ENCODE data around the gene BDH1. TPM values are rescaled to one million over a fixed set of nuclear protein-coding genes. Genes with fewer than 3 reads are reported as not detected.
"Not testable (repeated sequence)": the region's sequence is repeated elsewhere in the genome, so short reads cannot be mapped to it uniquely, and the experiment has no call there.

The BDH1 gene
- polyA plus RNA-seq, 1 experiment = 6.1 TPM

DNA sequence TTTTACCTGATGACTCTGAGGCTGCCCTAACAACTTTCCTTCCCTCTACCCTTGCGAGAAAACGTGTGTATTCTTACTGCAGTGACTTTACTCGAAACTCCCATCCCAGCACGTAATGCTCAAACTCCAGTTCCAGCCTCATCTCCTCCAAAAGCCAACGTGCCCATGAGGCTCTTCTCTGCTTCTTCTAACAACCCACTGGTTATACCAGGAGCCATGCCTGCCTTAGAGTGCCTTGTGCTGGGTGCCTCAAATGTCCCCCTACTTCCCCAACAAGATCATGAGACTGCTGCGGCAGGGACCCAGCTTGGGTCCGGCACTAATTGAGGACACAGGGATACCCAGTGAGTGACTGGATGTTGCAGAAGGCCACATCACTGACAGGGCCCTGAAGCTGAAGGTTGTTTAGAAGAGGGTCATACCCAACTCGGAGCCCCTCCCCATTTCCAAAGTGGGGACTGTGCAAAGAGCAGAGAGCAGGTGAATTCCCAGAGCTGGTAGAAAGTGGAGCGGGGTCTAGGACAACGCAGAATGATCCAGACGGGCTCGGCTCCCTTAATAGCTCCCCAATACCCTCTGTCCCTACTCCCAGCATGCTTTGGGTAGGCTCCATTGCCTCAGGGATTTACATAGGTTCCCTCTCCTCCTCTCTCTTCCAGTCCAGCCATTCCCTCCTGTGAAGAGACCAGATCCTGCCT lies 71.4 kb downstream of the BDH1 start:
- peaks cover 3% of the 10 kb centered on the region for H3K27me3 ChIP-seq (ENCODE audit: control insufficient read depth, insufficient read depth, low read length)
- TF ChIP-seq, protein P1, sequence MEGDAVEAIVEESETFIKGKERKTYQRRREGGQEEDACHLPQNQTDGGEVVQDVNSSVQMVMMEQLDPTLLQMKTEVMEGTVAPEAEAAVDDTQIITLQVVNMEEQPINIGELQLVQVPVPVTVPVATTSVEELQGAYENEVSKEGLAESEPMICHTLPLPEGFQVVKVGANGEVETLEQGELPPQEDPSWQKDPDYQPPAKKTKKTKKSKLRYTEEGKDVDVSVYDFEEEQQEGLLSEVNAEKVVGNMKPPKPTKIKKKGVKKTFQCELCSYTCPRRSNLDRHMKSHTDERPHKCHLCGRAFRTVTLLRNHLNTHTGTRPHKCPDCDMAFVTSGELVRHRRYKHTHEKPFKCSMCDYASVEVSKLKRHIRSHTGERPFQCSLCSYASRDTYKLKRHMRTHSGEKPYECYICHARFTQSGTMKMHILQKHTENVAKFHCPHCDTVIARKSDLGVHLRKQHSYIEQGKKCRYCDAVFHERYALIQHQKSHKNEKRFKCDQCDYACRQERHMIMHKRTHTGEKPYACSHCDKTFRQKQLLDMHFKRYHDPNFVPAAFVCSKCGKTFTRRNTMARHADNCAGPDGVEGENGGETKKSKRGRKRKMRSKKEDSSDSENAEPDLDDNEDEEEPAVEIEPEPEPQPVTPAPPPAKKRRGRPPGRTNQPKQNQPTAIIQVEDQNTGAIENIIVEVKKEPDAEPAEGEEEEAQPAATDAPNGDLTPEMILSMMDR (IDR thresholded peaks at IDR 0.05; ENCODE audit: low read depth, low read length) = no peak

DNA sequence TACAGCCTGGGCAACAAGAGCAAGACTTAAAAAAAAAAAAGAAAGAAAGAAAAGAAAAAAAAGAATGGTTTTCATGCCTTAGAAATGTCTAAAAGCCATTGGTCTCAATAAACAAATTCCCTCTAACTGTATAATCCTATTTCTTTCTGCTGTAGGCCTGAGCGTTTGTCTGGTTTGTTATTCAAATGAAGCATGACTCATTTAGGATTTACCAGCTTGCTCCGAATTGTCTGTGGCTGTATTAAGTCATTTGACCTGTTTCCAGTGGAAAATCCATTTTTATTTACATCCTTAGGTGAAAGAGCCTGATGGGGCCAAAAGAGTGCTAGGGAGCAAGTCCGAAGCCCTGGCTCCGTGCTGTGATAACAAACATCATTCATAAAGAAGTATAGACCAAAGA lies 73.8 kb downstream of the BDH1 start:
- no peaks in the 10 kb centered on the region for H3K9me3 ChIP-seq (ENCODE audit: control insufficient read depth, insufficient read depth, low read length)
- CTCF ChIA-PET = no interaction called here
- H3K27ac ChIP-seq (ENCODE audit: low read depth, low read length) = peak overlapping the region; percentile 11
- TF ChIP-seq, protein P1 (IDR thresholded peaks at IDR 0.05; ENCODE audit: low read depth, low read length) = no peak
- no peak for DNase-seq (ENCODE audit: low read depth, low spot score)
- H3K27me3 ChIP-seq (ENCODE audit: control insufficient read depth, insufficient read depth, low read length) = peaks cover 9% of the 10 kb centered on the region
- POLR2A ChIA-PET = no interaction called here
- no peak overlapping the region for H3K4me3 ChIP-seq (ENCODE audit: low read depth, low read length)

More for the DNA sequence above, 71.4 kb downstream of the BDH1 start:
- no peaks in the 10 kb centered on the region for H3K9me3 ChIP-seq (ENCODE audit: control insufficient read depth, insufficient read depth, low read length)
- H3K4me3 ChIP-seq (ENCODE audit: low read depth, low read length) = no peak overlapping the region
- no peak overlapping the region for H3K27ac ChIP-seq (ENCODE audit: low read depth, low read length)
- DNase-seq (ENCODE audit: low read depth, low spot score) = no peak
- POLR2A ChIA-PET = no interaction called here
- CTCF ChIA-PET = interaction anchor here (1.6 kb wide), 1 partner anchor 228 kb away, joined by 6 read pairs; no protein-coding TSS in a partner anchor

DNA sequence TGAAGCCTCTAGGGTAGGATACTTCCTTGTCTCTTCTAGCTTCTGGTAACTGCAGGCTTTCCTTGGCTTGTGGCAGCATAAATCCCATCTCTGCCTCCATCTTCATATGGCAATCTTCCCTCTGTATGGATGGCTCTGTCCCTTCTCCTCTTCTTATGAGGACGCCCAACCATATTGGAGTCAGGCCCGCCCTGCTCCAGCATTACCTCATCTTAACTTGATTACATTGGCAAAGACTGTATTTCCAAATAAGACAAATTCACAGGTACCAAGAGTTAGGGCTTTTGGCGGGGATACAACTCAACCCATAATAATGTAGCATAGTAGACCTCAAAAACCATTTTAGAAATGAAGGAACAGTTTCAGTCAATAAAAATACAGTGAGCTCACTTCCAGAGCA lies 75.4 kb downstream of the BDH1 start:
- Histone ChIP-seq H3K9me3 (ENCODE audit: control insufficient read depth, insufficient read depth, low read length) (no peaks in the 10 kb centered on the region), H3K27me3 (ENCODE audit: control insufficient read depth, insufficient read depth, low read length) (peaks cover 13% of the 10 kb centered on the region), H3K4me3 (ENCODE audit: low read depth, low read length) (no peak overlapping the region), H3K27ac (ENCODE audit: low read depth, low read length) (no peak overlapping the region)
- no peak for DNase-seq (ENCODE audit: low read depth, low spot score)
- TF ChIP-seq, protein P1 (IDR thresholded peaks at IDR 0.05; ENCODE audit: low read depth, low read length) = no peak
- CTCF ChIA-PET = interaction anchor here (1.1 kb wide), 1 partner anchor 256 kb away, joined by 3 read pairs; no protein-coding TSS in a partner anchor
- POLR2A ChIA-PET = no interaction called here

DNA sequence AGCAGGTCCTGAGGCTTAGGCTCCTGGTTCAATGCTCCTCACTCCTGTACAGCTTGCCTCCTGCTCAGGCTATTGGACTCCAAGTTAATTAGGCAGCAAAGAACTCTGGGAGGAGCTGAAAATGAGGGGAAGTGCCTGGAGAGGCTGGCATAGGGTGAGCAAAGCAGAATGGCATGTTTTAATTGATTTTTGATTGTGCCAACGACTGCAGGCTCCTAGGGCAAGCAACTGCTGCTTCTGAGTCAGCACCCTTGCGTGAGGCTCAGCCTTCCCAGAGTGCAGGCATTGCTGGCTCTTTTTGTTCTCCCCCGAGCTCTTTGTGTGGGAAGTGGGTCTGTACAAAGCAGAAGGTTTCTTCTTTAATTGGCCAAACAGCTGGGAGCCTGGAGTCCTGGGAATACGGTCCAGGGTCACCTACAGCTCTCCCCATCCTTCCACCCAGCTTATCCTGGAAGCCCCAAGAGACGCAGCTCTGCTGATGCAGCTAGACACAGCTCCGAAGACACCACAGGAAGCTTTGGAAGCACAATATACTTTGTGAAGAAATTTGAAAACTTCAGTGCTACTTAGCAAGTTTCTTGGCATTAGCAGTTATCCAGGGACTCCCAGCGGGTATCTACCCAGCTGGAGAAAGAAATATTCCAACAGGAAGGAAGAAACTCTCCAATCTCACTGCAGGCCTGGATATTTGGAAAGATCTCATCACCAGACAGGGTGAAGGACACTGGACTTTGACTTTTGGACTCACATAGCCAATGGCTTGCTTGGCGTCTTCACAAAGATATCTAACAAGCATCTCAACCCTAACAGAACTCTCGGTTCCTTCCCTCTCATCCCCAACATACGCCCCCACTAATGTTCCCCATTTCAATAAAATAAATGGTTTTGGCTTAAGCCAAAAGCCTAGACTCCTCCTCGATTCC lies 76.8 kb downstream of the BDH1 start:
- ChIA-PET CTCF (no interaction called here), POLR2A (no interaction called here)
- no peaks in the 10 kb centered on the region for H3K9me3 ChIP-seq (ENCODE audit: control insufficient read depth, insufficient read depth, low read length)
- peaks cover 16% of the 10 kb centered on the region for H3K27me3 ChIP-seq (ENCODE audit: control insufficient read depth, insufficient read depth, low read length)
- no peak overlapping the region for H3K27ac ChIP-seq (ENCODE audit: low read depth, low read length)
- H3K4me3 ChIP-seq (ENCODE audit: low read depth, low read length) = no peak overlapping the region
- TF ChIP-seq, protein P1 (IDR thresholded peaks at IDR 0.05; ENCODE audit: low read depth, low read length) = no peak
- DNase-seq (ENCODE audit: low read depth, low spot score) = no peak

DNA sequence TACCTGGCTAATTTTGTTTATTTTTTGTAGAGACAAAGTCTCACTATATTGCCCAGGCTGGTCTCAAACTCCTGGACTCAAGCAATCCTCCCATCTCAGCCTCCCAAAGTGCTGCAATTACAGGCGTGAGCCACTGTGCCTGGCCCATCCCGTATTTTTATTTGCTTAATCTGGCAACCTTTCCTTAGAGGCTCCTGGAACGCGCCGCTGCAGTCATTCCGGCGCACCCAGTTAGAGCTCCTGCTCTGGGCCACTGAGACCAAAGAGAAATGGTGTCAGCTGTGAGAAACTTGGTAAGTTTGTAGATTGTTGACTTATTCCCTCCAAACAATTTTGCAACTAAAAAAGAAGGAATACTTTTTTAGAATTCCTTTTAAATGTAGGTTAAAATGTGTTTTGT lies 78.0 kb downstream of the BDH1 start:
- DNase-seq (ENCODE audit: low read depth, low spot score); H3K4me3 ChIP-seq (ENCODE audit: low read depth, low read length); H3K9me3 ChIP-seq (ENCODE audit: control insufficient read depth, insufficient read depth, low read length); POLR2A ChIA-PET; H3K27ac ChIP-seq (ENCODE audit: low read depth, low read length): not testable (repeated sequence)
- H3K27me3 ChIP-seq (ENCODE audit: control insufficient read depth, insufficient read depth, low read length) = peaks cover 19% of the 10 kb centered on the region
- CTCF ChIA-PET = interaction anchor here (0.9 kb wide), 1 partner anchor 11 kb away, joined by 3 read pairs; no protein-coding TSS in a partner anchor
